HG02981 (cell line): ENCODE results near the gene ZNF337.
"Not testable (repeated sequence)": the region's sequence is repeated elsewhere in the genome, so short reads cannot be mapped to it uniquely, and the experiment has no call there.

ENCODE experiments used
- ATAC-seq: cut with Tn5 transposase; IDR thresholded peaks from one replicate; pipeline ENCODE4 v1.9.1; 2021; ENCODE audit warnings: mild to moderate bottlenecking, moderate library complexity; ENCODE audit not compliant: unreplicated experiment

The ZNF337 gene

DNA sequence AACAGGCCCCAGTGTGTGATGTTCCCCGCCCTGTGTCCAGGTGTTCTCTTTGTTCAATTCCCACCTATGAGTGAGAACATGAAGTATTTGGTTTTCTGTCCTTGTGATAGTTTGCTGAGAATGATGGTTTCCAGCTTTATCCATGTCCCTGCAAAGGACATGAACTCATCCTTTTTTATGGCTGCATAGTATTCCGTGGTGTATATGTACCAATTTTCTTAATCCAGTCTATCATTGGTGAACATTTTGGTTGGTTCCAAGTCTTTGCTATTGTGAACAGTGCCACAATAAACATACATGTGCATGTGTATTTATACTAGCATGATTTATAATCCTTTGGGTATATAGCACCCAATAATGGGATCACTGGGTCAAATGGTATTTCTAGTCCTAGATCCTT, 66.0 kb downstream of the ZNF337 start:
- ATAC-seq = not testable (repeated sequence)

DNA sequence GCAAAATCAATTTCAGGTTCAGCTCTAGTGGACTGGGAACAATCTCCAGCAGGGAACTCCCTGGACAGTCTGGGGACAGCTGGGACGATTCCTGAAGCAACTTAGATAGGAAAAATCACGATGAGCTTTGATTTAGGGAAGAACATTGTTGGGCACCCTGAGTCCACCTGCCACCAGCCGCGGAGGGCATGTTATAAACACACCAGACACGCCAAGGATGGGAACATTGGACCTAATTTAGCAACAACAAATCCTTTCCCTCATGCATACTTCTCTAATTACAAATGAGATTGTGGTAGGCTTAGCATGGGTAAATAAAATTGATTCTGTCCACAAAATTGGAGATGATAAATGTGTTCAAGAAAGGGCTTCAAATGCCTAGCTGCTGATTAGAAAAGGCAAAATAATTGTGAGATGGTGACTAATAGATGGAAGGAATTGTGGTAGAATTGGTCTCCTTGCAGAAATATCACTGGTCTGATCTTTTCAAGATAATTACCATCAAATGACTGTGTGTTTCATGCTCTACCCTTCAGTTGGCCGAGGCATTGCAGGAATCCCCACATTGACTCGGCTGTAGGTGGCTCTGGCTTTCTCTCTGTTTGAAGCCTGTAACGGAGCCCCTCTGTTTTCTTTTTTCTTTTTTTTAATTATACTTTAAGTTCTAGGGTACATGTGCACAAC, 66.7 kb downstream of the ZNF337 start:
- ATAC-seq = no peak

DNA sequence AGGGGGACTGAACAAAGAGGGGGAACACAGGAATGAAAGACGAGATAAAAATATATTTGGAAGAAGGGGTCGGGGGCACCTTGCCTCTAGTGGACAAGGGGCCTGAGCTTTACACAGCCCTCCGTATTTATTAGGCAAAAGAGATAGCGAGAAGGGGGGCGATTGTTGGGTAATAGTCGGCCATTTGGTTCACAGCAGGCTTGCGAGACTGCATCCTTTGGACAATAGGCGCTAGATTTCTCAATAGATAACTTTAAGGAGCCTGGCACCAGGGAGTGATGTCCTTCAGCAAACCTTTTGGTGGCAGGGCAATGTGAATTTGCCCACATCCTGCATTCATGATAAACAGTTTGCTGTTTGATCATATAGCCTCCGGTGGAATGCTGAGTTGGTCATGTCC, 69.9 kb downstream of the ZNF337 start:
- ATAC-seq = no peak

DNA sequence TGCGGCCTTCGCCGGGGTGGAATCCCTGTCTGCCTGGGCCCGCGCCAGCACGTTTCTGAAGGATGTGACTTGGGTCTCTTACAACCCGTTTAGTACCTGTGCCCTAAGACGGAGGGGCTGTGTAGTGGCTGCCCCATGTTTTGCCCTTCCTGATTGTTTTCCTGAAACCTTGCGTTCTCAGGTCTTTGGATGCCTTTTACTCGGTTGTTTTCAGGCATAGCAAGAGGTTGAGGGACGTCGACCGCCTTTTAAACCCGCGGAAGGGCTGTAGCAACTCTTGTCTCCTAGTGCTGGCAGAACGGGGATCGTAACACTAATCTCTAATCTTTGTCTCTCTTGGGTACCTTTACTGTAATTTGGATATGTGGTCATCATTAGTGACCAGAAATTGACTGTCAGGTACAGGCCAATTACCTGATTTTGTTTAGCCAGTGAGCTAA, 72.1 kb downstream of the ZNF337 start:
- no peak for ATAC-seq
